ENCODE measurements around the gene CCBE1.
"Not testable (repeated sequence)": the region's sequence is repeated elsewhere in the genome, so short reads cannot be mapped to it uniquely, and the experiment has no call there.

The CCBE1 gene

DNA sequence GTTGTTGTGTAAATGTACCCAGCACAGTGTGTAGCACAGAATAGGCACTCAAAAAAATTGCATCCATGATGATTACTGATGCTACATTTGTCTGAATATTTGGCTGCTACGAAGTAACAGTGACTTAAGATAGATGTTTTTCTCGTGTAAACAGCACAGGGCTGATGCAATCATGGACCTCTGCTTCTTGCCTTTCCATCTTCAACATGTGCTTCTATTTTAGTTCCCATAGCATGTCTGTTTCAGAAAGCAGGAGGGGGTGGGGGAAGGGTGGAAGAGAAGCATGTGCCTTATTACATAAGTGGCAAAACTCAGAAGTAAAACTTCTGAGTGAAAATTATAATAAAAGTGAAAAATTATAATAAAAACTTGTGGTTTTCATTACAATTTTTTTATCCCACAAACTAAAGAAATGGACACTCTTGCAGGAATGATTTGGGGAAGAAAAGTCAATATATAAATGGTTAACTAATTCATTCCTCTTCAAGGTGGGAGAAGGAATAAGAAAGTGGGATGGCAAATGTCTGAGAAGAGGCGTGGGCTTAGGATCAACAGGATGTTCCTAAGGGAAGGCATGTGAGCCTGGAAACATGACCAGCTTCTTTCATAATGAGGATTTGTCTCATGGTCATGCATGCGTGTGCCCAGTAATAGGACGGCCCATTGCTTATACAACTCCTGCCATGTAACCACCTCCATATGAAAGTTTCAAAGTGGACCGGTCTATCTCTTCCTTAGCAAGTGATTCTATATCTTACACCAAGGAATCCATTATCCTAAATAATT is 27.2 kb downstream of the CCBE1 start:
- no peak for DNase-seq (ENCODE audit: low read depth in 1 of 2, low spot score in 1 of 2)
- no peak overlapping the region for H3K27ac ChIP-seq (replicated peaks)
- H3K4me3 ChIP-seq (replicated peaks; ENCODE audit: insufficient read depth, low read length): no peak overlapping the region
- no peak for TF ChIP-seq GABPA (IDR thresholded peaks at IDR 0.05; ENCODE audit: low read depth)
- no peak for TF ChIP-seq POLR2AphosphoS5 (IDR thresholded peaks at IDR 0.05; ENCODE audit: low read depth)
- TF ChIP-seq, protein P1, sequence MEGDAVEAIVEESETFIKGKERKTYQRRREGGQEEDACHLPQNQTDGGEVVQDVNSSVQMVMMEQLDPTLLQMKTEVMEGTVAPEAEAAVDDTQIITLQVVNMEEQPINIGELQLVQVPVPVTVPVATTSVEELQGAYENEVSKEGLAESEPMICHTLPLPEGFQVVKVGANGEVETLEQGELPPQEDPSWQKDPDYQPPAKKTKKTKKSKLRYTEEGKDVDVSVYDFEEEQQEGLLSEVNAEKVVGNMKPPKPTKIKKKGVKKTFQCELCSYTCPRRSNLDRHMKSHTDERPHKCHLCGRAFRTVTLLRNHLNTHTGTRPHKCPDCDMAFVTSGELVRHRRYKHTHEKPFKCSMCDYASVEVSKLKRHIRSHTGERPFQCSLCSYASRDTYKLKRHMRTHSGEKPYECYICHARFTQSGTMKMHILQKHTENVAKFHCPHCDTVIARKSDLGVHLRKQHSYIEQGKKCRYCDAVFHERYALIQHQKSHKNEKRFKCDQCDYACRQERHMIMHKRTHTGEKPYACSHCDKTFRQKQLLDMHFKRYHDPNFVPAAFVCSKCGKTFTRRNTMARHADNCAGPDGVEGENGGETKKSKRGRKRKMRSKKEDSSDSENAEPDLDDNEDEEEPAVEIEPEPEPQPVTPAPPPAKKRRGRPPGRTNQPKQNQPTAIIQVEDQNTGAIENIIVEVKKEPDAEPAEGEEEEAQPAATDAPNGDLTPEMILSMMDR (IDR thresholded peaks at IDR 0.05; ENCODE audit: insufficient read depth, low read length): no peak
- TF ChIP-seq REST (IDR thresholded peaks at IDR 0.05; ENCODE audit: insufficient replicate concordance, low read depth): no peak
- no peak for TF ChIP-seq SPI1 (IDR thresholded peaks at IDR 0.05; ENCODE audit: borderline replicate concordance, low read depth)
- peaks cover 2% of the 10 kb centered on the region for H3K27me3 ChIP-seq (ENCODE audit: insufficient read depth, poor library complexity, severe bottlenecking)

DNA sequence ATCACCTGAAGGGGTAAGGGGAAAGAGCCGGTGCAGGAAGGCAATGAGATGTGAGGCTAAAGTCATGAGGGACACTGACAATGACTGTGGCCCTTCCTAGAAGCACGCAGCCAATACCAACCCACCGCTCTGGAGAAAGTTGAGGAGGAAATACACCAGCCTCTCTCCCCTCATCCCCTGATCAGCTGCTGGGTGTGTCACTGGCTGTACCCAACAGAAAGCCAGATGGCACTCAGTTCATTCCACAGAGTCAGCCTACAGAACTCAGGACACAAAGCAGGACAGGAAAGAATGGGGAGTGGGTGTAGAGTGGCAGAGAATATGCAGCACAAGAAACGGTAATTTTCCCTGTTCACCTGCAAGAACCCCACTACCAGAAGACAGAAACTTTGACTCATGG is 29.7 kb downstream of the CCBE1 start:
- no peak for DNase-seq (ENCODE audit: low read depth in 1 of 2, low spot score in 1 of 2)
- H3K27ac ChIP-seq (replicated peaks): no peak overlapping the region
- H3K27me3 ChIP-seq (ENCODE audit: insufficient read depth, poor library complexity, severe bottlenecking): no peaks in the 10 kb centered on the region
- no peak for TF ChIP-seq GABPA (IDR thresholded peaks at IDR 0.05; ENCODE audit: low read depth)
- no peak for TF ChIP-seq REST (IDR thresholded peaks at IDR 0.05; ENCODE audit: insufficient replicate concordance, low read depth)
- TF ChIP-seq SPI1 (IDR thresholded peaks at IDR 0.05; ENCODE audit: borderline replicate concordance, low read depth): no peak
- TF ChIP-seq POLR2AphosphoS5 (IDR thresholded peaks at IDR 0.05; ENCODE audit: low read depth): no peak
- TF ChIP-seq, protein P1 (IDR thresholded peaks at IDR 0.05; ENCODE audit: insufficient read depth, low read length): no peak
- no peak overlapping the region for H3K4me3 ChIP-seq (replicated peaks; ENCODE audit: insufficient read depth, low read length)

DNA sequence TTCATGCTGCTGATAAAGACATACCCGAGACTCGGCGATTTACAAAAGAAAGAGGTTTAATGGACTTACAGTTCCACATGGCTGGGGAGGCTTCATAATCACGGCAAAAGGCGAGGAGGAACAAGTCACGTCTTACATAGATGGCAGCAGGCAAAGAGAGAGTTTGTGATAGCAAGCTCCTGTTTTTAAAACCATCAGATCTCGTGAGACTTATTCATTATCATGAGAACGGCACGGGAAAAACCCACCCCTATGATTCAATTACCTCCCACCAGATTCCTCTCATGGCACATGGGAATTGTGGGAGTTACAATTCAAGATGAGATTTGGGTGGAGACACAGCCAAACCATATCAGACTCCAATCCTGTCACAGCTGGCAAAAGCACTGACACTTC is 31.2 kb downstream of the CCBE1 start:
- DNase-seq (ENCODE audit: low read depth in 1 of 2, low spot score in 1 of 2); H3K27me3 ChIP-seq (ENCODE audit: insufficient read depth, poor library complexity, severe bottlenecking); H3K4me3 ChIP-seq (replicated peaks; ENCODE audit: insufficient read depth, low read length); H3K27ac ChIP-seq (replicated peaks): not testable (repeated sequence)

GRCh38 chr18:59665057-59666006 is 31.9 kb downstream of the CCBE1 start:
- no peak for DNase-seq (ENCODE audit: low read depth in 1 of 2, low spot score in 1 of 2)
- TF ChIP-seq GABPA (IDR thresholded peaks at IDR 0.05; ENCODE audit: low read depth): no peak
- peaks cover 3% of the 10 kb centered on the region for H3K27me3 ChIP-seq (ENCODE audit: insufficient read depth, poor library complexity, severe bottlenecking)
- H3K4me3 ChIP-seq (replicated peaks; ENCODE audit: insufficient read depth, low read length): no peak overlapping the region
- H3K27ac ChIP-seq (replicated peaks): no peak overlapping the region

All from HL-60 (cell line).